Measurements from ENCODE around the gene SORCS3. TPM values are rescaled to one million over a fixed set of nuclear protein-coding genes. Genes with fewer than 3 reads are reported as not detected.

SORCS3 gene
- total RNA-seq, 4 donors from 2014 or later = not detected

GRCh38 chr10:105252911-105253310 lies 611.8 kb downstream of the SORCS3 start:
- no peaks in the 10 kb centered on the region for H3K4me1 ChIP-seq
- no peaks in the 10 kb centered on the region for H3K27me3 ChIP-seq
- no peak overlapping the region for H3K4me3 ChIP-seq
- H3K27ac ChIP-seq = no peak overlapping the region
- intact Hi-C loops (cut with DNase I) = no loop called here
- DNase-seq = no peak
- no peaks in the 10 kb centered on the region for H3K9me3 ChIP-seq
- H3K36me3 ChIP-seq = no peaks in the 10 kb centered on the region
- no peak for TF ChIP-seq CTCF (IDR thresholded peaks at IDR 0.05)
- TF ChIP-seq POLR2A (IDR thresholded peaks at IDR 0.05) = no peak

GRCh38 chr10:105253515-105254212 lies 612.6 kb downstream of the SORCS3 start:
- H3K9me3 ChIP-seq = no peaks in the 10 kb centered on the region
- H3K27me3 ChIP-seq = no peaks in the 10 kb centered on the region
- no peaks in the 10 kb centered on the region for H3K36me3 ChIP-seq
- H3K4me3 ChIP-seq = no peak overlapping the region
- H3K4me1 ChIP-seq = no peaks in the 10 kb centered on the region
- no peak overlapping the region for H3K27ac ChIP-seq
- DNase-seq = no peak
- WGBS, 2 donors = 72 to 73% methylated on average over 8 of the region's 8 CpGs
- TF ChIP-seq CTCF (IDR thresholded peaks at IDR 0.05) = no peak
- TF ChIP-seq POLR2A (IDR thresholded peaks at IDR 0.05) = no peak
- intact Hi-C loops (cut with DNase I) = no loop called here

GRCh38 chr10:105258036-105258673 lies 617.1 kb downstream of the SORCS3 start:
- intact Hi-C loops (cut with DNase I) = no loop called here
- Histone ChIP-seq H3K36me3 (no peaks in the 10 kb centered on the region), H3K4me1 (no peaks in the 10 kb centered on the region), H3K9me3 (no peaks in the 10 kb centered on the region), H3K27ac (no peak overlapping the region), H3K4me3 (no peak overlapping the region), H3K27me3 (no peaks in the 10 kb centered on the region)
- WGBS, 2 donors = 75 to 83% methylated on average over 3 of the region's 3 CpGs
- no peak for DNase-seq
- no peak for TF ChIP-seq CTCF (IDR thresholded peaks at IDR 0.05)
- TF ChIP-seq POLR2A (IDR thresholded peaks at IDR 0.05) = no peak

- TF ChIP-seq CTCF (IDR thresholded peaks at IDR 0.05) (no peak), POLR2A (IDR thresholded peaks at IDR 0.05) (no peak)
- no peaks in the 10 kb centered on the region for H3K9me3 ChIP-seq
- H3K4me1 ChIP-seq = no peaks in the 10 kb centered on the region
- no peaks in the 10 kb centered on the region for H3K36me3 ChIP-seq
- 54 to 56% methylated on average over 1 of the region's 1 CpG for WGBS, 2 donors
- no peak overlapping the region for H3K27ac ChIP-seq
- H3K4me3 ChIP-seq = no peak overlapping the region
- H3K27me3 ChIP-seq = no peaks in the 10 kb centered on the region
- intact Hi-C loops (cut with DNase I) = no loop called here
- no peak for DNase-seq
These were observed 617.6 kb downstream of the SORCS3 start for GRCh38 chr10:105258674-105259065.

GRCh38 chr10:105259201-105259600 lies 618.1 kb downstream of the SORCS3 start:
- intact Hi-C loops (cut with DNase I) = no loop called here
- no peak overlapping the region for H3K27ac ChIP-seq
- no peaks in the 10 kb centered on the region for H3K9me3 ChIP-seq
- DNase-seq = no peak
- H3K27me3 ChIP-seq = no peaks in the 10 kb centered on the region
- TF ChIP-seq CTCF (IDR thresholded peaks at IDR 0.05) = no peak
- TF ChIP-seq POLR2A (IDR thresholded peaks at IDR 0.05) = no peak
- H3K4me1 ChIP-seq = no peaks in the 10 kb centered on the region
- H3K4me3 ChIP-seq = no peak overlapping the region
- WGBS, 2 donors = 80 to 81% methylated on average over 2 of the region's 2 CpGs
- H3K36me3 ChIP-seq = no peaks in the 10 kb centered on the region

Data from esophagus squamous epithelium (tissue), 5 donors.